Fibroblast of the aortic adventitia (primary cell): ENCODE data around the gene DNAJC7. TPM values are rescaled to one million over a fixed set of nuclear protein-coding genes. Genes with fewer than 3 reads are reported as not detected.
A peak's percentile ranks its signal among the peaks of the same experiment; 100 is the strongest.

Experiments used
- DNase-seq: peaks from one replicate; pipeline ENCODE4 v3.0.0-alpha.2; 2010; ENCODE audit warnings: low read depth
- H3K4me3 ChIP-seq: 2 replicates; pipeline ENCODE4 v1.5.1; 2011; ENCODE audit warnings: low read depth, mild to moderate bottlenecking, control low read depth, low read length, moderate library complexity
- CTCF ChIP-seq: IDR thresholded peaks from 2 replicates; pipeline ENCODE4 v1.5.1; 2011; ENCODE audit warnings: mild to moderate bottlenecking, low read length, control low read depth, inconsistent platforms; ENCODE audit not compliant: insufficient read depth
- total RNA-seq: library from RNA; depleted of rRNA; stranded (reverse); fragments of >200 nt; gene quantifications from 2 replicates; pipeline ENCODE4 v1.2.3, GENCODE V29; 2012; ENCODE audit warnings: low replicate concordance

The DNAJC7 gene
- total RNA-seq, 1 donor = 58.0 TPM

- no peak overlapping the region for H3K4me3 ChIP-seq
- no peak for TF ChIP-seq CTCF
- DNase-seq = no peak
These were observed 30.6 kb downstream of the DNAJC7 start for GRCh38 chr17:41986634-41987033.

GRCh38 chr17:41985919-41986318 lies 31.3 kb downstream of the DNAJC7 start:
- TF ChIP-seq CTCF = no peak
- no peak overlapping the region for H3K4me3 ChIP-seq
- no peak for DNase-seq

- TF ChIP-seq CTCF = no peak
- no peak overlapping the region for H3K4me3 ChIP-seq
- DNase-seq = no peak
These were observed 32.8 kb downstream of the DNAJC7 start for GRCh38 chr17:41984454-41984853.

GRCh38 chr17:41982026-41982760 lies 35.0 kb downstream of the DNAJC7 start:
- no peak for DNase-seq

GRCh38 chr17:41977991-41978390 lies 39.2 kb downstream of the DNAJC7 start:
- DNase-seq = no peak
- no peak overlapping the region for H3K4me3 ChIP-seq
- no peak for TF ChIP-seq CTCF

More at GRCh38 chr17:41982026-41982760, 35.0 kb downstream of the DNAJC7 start:
- no peak for TF ChIP-seq CTCF
- no peak overlapping the region for H3K4me3 ChIP-seq

- TF ChIP-seq CTCF = no peak
- peak overlapping the region; percentile 18 for H3K4me3 ChIP-seq
- peak; percentile 69 for DNase-seq
These were observed 41.0 kb downstream of the DNAJC7 start for GRCh38 chr17:41976142-41976768.
